GM12864 (cell line): Measurements from ENCODE around the gene ANK3.

Experiments used
- DNase-seq: peaks from one replicate; pipeline ENCODE4 v3.0.0-alpha.2; 2011; ENCODE audit warnings: low read depth
- H3K4me3 ChIP-seq: 2 replicates; pipeline ENCODE4 v1.5.1; 2011; ENCODE audit warnings: mild to moderate bottlenecking, low read depth, low read length, control low read depth
- TF ChIP-seq, protein P1 (sequence below): IDR thresholded peaks from 2 replicates; pipeline ENCODE4 v1.5.1; 2011; ENCODE audit warnings: low read depth, mild to moderate bottlenecking, moderate library complexity, low read length, control low read depth, inconsistent platforms; ENCODE audit errors: missing control alignments

Gene ANK3

DNA sequence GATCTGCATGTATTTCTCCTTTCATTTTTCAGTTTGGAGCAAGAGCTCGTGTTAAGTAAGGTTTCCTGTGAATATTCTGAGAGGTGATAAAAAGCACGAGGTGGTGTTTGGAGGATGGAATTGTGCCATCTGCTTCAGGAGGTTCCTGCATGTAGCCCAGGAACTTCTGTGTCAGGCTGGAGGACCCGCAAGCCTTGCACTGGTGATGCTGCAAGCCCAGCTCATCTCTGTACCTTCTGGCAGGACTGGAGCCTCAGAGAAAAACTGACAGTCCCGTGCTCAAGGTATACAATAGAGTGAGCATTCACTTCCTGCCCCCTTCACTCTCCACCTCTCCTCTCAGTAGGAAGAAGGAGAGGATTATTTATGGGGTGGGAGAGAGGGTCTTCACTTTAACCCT is 242.7 kb downstream of the ANK3 start:
- H3K4me3 ChIP-seq, result no peak overlapping the region
- DNase-seq, result no peak
- TF ChIP-seq, protein P1, sequence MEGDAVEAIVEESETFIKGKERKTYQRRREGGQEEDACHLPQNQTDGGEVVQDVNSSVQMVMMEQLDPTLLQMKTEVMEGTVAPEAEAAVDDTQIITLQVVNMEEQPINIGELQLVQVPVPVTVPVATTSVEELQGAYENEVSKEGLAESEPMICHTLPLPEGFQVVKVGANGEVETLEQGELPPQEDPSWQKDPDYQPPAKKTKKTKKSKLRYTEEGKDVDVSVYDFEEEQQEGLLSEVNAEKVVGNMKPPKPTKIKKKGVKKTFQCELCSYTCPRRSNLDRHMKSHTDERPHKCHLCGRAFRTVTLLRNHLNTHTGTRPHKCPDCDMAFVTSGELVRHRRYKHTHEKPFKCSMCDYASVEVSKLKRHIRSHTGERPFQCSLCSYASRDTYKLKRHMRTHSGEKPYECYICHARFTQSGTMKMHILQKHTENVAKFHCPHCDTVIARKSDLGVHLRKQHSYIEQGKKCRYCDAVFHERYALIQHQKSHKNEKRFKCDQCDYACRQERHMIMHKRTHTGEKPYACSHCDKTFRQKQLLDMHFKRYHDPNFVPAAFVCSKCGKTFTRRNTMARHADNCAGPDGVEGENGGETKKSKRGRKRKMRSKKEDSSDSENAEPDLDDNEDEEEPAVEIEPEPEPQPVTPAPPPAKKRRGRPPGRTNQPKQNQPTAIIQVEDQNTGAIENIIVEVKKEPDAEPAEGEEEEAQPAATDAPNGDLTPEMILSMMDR, result no peak

DNA sequence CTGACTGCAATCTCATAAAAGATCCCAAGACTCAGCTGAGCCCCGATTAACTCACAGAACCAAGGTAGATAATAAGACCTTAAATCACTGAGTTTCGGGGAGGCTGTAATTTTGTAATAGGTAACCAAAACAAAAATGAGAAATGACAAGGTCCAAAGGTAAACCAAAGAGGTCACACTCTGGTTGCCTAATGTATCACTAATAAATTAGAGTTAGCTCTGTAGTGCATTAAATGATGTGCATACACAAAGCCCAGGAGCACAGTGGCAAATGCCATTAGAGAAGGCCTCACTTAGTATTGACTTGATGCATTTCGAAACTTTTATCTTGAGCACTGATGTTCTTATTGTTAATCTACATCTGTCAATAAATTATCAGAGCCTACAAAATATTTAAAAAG is 245.6 kb downstream of the ANK3 start:
- DNase-seq, result no peak
- TF ChIP-seq, protein P1, result no peak
- H3K4me3 ChIP-seq, result no peak overlapping the region

DNA sequence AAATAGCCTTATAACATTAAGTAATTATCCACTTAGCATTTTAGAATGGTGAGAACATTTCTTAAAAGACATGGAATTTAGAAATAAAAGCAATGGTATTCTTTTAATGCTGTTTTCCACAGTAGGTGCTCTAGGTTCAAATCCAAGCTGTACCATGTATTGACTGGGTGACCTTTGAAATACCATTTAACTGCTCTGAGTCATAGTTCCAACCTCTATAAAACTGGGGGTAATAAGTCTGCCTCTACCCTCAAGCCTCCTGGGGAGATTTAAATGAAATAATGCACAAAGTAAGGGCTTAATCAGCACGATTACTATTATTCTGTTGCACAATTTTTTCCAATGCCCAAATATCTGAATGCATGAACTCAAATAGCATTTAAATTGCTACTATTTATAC is 246.9 kb downstream of the ANK3 start:
- DNase-seq, result no peak
- H3K4me3 ChIP-seq, result no peak overlapping the region
- TF ChIP-seq, protein P1, result no peak

DNA sequence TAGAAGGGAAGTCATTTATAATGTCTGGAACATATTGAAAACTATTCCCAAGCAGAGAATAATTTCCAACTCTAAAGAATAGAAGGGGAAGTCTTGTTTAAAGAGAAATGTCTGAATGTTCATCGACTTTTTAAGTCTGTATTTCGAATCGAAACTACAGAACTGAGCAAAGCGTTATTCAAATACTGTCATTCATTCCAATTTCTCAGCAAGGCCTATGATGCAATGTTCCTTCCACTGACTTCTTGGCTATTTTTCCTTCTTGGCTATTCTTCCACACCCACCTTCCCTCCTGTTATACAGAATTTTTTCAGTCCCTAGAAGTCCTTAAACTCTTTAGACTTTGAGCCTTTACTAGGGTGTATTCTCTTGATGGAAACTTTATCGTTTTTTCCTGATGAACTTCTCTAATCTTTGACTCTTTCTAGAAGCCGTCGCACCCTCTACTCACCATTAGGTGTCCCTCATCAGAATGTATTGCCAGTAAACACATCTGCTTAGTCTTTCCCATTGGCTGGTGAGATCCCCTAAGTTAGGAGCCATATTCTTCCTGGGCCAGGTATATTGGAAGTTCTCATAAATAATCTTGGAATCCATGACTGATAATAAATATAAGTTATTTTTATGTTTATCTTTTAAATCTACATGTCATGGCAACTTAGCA is 247.6 kb downstream of the ANK3 start:
- TF ChIP-seq, protein P1, result no peak
- DNase-seq, result no peak
- H3K4me3 ChIP-seq, result no peak overlapping the region

DNA sequence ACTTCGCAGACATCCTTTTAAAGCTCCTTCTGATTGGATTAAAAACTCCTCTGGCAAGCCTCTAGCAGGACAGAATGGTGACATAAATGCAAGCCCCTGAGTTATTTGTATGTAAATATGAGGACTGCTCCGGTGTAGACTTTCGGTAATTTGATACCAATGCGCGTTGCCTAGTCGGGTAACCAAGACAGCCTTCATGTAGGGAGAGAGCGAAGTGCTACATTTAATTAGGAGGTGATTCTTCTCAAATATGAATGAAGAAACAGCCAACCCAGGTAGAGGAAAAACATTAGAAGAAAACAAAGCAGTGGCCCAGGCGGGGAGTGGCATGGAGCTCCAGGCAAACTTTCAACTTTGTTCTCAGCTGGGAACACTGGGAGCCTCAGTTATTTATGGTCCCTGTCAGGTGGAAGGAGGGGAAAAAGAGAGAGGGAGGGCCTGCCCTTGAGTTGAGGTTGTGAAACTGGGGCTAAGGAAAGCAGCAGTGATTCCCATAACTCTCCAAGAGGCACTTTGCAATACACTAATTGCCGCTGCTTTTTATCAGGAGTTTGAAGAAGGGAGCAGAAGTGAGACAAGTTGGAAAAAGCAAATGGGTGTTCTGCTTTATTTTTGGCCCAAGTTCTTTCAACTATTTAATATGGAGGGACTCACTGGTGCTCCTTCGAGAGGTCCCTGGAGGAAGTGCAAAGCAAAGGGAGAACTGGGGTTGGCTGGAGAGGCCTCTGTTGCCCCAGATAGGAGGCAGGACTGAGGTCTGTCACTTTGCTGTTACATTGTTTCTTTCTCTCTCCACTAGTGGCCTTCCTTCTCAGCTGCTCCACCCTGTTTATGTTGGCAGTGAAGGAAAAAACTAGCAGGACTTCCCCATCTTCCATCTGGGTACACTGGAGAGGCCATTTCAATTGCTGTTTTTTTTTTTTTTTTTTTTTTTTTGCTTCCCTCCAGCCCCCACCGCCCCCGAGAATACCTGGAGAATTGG is 248.7 kb downstream of the ANK3 start:
- DNase-seq, result no peak
- TF ChIP-seq, protein P1, result no peak
- H3K4me3 ChIP-seq, result no peak overlapping the region

DNA sequence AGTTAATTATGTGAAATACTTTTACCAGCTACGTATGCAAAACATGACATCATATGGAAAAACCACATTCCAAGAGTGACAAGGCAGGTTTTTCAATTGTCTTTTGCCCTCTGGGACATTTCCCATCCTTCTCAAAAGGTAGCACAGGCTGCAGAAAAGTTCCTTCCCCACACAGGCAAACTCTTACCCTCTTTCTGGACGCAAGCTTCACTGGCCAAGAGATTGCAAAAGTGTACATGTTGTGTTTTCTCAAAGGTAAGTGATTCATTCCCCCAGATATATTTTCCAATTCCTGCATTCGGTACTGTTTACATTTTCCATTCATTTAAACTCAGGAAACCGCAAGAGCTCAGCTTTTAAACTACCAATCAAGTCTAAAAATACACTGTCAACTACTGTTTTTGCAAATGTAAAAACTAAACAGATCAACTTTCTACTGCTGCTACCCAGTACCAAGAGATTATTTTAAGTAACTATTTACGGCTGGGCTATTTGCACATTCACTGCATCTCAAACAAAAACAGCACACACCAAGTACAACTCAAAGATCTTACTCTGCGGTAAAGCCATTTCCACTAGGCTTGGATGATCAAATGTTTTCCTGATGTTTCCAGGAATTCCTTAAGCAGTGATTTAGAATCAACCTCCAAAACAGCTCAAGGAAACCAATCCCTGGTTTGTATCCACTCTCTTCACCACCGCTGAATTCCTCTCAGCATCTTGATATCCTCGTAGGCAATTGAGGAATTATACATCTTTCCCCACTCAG is 249.7 kb downstream of the ANK3 start:
- no peak for DNase-seq
- no peak overlapping the region for H3K4me3 ChIP-seq
- TF ChIP-seq, protein P1, result no peak
